Measurements from ENCODE around the gene LMAN2L.

The LMAN2L gene

DNA sequence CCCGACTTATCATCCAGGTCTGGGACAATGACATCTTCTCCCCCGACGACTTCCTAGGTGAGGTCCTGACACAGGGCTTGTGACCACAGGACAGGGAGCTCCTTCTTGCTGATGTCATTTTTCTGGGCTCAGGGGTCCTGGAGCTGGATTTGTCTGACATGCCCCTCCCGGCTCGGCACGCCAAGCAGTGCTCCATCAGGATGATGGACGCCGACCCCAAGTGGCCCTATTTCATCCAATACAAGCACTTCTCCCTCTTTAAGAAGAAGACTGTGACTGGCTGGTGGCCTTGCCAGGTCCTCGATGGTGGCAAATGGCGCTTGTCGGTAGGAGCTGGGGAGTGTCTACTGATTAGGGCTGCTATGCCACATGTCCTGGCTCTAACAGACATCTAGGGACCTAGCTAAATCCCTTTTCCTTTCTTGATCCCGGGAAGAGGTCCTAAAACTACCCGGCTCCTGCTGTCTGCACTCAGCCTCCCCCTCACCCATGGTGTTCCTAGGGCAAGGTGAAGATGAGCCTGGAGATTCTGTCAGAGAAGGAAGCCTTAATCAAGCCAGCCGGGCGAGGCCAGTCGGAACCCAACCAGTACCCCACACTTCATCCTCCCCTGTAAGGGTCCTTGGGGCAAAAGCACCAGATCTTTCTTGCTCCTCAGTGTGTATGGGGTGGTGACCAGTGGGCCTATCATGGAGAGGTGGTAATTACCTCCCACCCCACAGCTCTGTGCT is 36.7 kb downstream of the LMAN2L start:
- DNase-seq = no peak

GRCh38 chr2:96702098-96702785 is 37.6 kb downstream of the LMAN2L start:
- no peak for DNase-seq

DNA sequence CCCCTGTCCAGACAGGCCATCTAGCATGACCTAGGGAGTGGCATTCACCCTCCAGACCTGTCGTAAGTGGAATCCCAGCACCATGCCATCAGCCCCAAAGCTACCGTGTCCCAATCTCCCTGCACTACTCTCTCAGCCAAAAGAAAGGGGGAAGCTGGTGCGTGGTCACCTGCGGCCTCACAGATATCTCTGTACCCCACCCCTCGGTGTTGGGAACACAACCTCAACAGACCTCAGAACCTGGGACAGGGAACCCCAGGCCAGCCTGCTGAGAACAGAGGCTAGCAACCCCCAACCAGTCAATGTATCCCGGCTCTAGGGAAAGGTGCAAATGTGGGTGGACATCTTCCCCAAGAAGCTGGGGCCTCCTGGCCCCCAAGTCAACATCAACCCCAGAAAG is 38.2 kb downstream of the LMAN2L start:
- DNase-seq = no peak

GRCh38 chr2:96700086-96700485 is 39.8 kb downstream of the LMAN2L start:
- no peak for DNase-seq

DNA sequence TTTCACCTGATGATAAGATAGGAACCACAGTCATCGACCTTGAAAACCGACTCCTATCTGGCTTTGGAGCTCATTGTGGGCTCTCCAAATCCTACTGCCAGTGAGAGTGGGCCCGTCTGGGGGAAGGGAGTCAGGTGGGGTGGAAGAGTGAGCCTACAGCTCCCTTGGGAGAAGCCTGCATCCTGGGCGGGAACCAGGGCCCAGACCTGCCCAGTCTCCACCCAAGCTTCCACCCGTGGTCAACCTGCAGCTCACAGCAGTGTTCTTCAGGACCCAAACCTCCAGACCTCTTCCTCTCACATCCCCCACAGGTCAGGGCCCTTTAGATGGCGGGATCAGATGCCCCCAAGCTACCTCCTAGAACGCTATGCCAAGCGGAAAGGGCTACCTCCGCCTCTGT is 40.2 kb downstream of the LMAN2L start:
- no peak for DNase-seq

DNA sequence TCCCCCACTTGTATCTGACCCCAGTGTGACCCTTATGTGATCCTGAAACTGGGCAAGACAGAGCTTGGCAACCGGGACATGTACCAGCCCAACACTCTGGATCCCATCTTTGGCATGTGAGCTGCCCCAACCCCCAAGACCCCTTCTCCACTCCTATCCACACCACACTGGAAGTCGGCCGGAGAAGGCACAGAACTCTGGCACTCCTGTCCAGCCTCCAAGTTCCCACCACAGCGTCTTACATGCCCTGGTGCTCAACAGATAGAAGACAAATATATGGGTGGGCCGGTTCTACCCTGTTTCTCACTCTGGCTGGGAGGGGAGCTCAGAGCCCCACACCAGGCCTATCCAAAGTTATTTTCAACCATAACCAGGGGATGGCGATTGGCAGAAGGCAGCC is 40.8 kb downstream of the LMAN2L start:
- no peak for DNase-seq

DNA sequence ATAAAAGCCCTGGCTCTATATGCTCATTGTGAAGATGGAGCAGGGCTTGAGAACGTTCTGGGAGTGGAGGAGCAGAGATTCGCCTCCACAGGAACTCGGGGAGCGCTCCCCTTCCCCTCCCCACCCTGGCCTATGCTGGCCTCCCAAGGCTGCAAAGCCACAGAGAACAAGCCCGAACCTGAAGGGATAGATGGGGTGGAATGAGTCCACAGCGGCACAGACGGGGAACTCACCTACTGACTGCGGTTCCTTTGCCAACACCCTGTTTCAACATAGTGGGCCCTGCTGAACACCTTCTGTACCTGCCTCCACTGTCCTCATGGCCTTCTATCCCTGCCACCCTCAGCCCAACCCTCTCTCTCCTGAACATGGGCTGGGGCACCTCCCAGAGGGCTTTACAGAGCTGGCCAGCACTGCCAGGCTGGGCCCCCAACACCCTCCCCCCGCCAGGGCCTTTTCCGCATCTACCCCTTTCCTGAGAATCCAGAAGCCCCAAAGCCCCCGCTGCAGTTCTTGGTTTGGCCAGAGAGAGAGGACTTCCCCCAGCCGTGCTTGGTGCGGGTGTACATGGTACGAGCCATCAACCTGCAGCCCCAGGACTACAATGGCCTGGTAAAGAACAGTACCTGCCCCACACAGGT is 41.5 kb downstream of the LMAN2L start:
- no peak for DNase-seq

GRCh38 chr2:96697476-96697875 is 42.4 kb downstream of the LMAN2L start:
- no peak for DNase-seq

DNA sequence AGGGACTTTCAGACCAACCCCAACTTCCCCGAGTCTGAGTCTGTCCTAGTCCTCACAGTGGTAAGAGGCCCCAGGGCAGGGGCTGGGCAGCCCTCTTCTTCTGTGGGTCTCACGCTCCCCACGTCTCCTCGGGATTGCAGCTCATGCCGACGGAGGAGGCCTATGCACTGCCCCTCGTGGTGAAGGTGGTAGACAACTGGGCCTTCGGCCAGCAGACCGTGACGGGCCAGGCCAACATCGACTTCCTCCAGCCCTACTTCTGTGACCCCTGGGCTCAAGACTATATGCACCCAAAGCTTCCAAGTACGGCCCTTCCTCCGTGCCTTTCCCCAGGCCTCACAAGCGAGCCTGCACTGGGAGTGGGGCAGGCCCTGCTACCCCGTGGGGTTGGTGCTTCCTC is 44.3 kb downstream of the LMAN2L start:
- no peak for DNase-seq

- DNase-seq = no peak
These were observed 44.9 kb downstream of the LMAN2L start for GRCh38 chr2:96694816-96695455.

DNA sequence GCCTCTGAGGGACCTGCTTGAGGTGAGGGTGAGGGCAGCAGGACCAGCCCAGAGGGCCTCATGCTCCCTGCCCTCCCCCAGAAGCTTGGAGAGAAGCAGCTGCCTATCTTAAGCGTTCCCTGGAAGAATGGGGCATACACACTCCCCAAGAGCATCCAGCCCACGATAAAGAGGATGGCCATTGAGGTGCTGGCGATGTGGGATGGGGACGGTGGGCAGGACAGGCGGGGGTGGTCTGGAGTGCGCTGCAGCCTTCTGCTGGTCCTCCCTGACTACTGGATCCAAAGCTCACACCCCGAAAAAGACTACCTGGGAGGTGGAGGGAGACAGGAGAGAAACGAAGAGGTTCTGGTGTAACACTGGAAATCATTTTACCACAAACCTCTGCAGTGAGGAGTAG is 45.6 kb downstream of the LMAN2L start:
- no peak for DNase-seq

DNA sequence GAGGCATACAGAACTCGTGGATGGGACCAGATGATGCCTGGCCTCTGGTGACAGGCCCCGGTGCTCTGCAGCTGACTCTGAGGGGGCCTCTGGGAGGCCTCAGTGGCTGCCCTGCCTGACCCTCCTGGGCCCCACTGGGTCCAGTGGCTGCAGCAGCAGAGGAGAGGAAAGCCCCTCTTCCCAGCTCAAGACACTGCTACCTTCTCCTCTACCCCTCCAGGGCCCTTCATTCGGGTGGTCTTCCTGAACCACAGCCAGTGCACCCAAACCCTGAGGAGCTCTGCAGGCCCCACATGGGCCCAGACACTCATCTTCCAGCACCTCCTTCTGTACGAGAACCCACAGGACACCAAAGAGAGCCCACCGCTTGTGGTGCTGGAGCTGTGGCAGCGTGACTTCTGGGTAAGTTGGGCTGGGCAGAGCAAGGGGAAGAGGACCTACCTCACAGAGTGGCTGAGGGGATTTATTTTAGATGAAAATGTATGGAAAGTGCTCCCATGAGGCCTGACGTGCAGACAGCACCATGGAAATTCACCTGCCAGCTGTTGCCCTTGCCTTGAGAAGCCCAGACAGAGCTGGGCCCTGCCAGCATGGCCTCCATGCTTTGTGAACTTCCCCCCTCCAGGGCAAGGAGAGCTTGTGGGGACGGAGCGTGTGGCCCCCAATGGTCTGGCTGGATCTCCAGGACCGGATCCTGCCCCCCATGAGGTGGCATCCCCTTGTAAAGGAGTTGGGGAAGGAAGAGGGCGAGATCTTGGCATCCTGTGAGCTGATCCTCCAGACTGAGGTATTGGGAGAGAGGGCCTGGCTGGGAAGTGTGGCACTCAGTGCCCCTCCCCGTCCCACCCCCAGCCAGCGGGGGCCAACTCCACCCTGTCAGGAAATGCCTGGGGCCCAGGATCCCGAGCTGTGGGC is 46.3 kb downstream of the LMAN2L start:
- DNase-seq = no peak

GRCh38 chr2:96692094-96692971 is 47.5 kb downstream of the LMAN2L start:
- no peak for DNase-seq

DNA sequence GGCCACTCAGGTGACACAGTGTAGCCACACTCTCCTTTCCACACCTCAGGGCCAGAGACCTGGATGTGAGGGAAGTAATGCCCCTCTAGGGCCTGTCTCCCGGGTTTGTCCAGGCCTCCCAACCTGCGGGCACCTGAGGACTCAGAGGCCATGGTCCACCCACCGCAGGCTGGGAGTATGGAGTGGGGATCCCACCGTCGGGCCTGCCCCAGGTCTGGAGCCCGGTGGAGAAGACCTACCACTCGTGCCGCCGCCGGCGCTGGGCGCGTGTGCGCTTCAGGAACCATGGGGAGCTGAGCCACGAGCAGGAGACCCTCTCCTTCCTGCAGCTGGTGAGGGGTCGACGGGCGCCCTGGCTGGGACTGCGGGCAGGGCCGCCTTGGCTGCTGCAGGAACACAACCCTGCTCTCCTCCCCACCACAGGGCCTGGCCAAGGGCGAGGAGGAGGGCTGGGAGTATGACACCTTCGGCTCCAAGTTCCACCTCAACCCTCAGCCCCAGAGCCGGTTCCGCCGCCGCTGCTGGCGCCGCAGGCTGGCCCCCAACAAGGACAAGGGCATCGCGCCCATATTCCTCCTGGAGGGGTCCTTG is 48.7 kb downstream of the LMAN2L start:
- no peak for DNase-seq

- no peak for DNase-seq
These were observed 49.4 kb downstream of the LMAN2L start for GRCh38 chr2:96690306-96691021.

DNA sequence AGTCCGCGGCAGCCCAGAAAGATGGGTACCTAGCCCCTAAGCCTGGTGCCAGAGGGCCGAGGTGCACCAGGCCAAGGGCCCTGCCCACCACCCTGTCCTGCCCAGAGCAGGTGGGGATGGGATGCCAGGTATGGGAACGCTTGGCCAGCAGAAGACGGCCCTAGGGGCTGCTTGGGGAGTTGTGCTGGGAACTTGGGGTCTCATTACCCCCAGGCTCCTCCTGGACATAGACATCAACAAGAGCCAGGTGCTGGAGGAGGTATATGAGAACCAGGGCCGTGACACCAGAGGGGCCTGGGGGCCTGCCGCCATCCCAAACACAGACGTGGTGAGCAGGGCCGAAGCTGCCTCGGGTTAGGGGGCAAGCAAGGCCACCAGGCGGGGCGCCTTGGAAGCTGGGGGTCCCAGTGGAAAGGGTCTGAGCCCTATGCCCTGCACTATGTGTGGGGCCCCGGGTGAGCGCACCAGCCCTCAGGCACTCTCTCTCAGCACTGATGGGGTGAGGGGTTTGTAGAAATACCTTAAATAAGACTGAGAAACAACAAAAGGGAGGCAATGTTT is 50.4 kb downstream of the LMAN2L start:
- DNase-seq = no peak

DNA sequence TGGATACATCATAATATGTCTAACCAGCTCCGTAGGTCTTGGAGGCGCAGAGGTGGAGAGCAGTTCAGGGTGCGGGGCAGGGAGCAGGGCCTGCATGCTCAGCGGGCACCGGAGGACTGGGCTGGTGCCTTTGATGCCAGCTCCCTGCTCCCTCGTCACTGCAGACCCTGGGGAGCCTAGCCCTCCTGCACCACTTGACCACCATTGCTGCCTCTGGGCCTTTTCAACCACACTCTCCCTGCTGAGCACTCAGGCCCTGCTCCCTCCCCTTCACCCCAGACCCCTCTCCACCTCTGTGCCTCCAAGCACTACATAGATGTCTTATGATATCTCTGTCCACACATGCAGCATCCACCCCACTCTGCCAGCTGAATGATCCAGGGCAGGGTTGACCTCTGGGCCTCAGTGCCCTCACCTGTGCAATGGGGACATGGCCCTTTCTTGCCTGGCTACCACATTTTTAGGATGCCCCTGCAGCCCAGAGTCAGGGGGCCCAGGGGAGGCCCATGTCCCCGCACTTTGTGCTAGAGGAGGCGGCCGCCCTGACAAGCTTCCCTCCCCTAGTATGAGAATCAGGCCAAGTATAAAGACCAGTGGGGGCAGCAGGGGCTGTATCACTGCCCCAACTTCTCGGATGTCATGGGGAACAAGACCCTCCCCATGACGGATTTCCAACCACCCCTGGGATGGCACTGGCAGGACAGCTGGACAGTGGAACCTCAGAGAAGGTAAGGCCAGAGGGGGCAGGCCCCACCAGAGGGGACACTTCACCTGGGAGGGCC is 51.0 kb downstream of the LMAN2L start:
- no peak for DNase-seq

GRCh38 chr2:96687711-96688640 is 51.9 kb downstream of the LMAN2L start:
- no peak for DNase-seq

Measured in NCI-H748 treated with DMSO at 0.1 percent for 48 hours (cell line).